Epithelial cell of proximal tubule (primary cell): ENCODE data around the gene TYROBP. TPM values are rescaled to one million over a fixed set of nuclear protein-coding genes. Genes with fewer than 3 reads are reported as not detected.

Experiments used
- DNase-seq: peaks from one replicate; pipeline ENCODE4 v3.0.0-alpha.2; 2011; ENCODE audit warnings: low read depth
- H3K4me3 ChIP-seq: 2 replicates; pipeline ENCODE4 v1.5.1; 2011; ENCODE audit warnings: low read depth, mild to moderate bottlenecking, low read length
- CTCF ChIP-seq: conservative IDR thresholded peaks from 2 replicates; pipeline ENCODE4 v1.5.1; 2012; ENCODE audit warnings: low read depth, mild to moderate bottlenecking, low read length
- total RNA-seq: library from RNA; depleted of rRNA; stranded (reverse); fragments of >200 nt; gene quantifications from 2 replicates; pipeline ENCODE4 v1.2.3, GENCODE V29; 2015

TYROBP gene
- total RNA-seq, 1 donor from 2014 or later, result not detected

- H3K4me3 ChIP-seq, result no peak overlapping the region
- no peak for DNase-seq
- no peak for TF ChIP-seq CTCF
Observed at GRCh38 chr19:35889370-35890112, 18.6 kb downstream of the TYROBP start.

- TF ChIP-seq CTCF, result no peak
- H3K4me3 ChIP-seq, result no peak overlapping the region
- DNase-seq, result no peak
Observed at GRCh38 chr19:35888398-35888797, 19.7 kb downstream of the TYROBP start.

DNA sequence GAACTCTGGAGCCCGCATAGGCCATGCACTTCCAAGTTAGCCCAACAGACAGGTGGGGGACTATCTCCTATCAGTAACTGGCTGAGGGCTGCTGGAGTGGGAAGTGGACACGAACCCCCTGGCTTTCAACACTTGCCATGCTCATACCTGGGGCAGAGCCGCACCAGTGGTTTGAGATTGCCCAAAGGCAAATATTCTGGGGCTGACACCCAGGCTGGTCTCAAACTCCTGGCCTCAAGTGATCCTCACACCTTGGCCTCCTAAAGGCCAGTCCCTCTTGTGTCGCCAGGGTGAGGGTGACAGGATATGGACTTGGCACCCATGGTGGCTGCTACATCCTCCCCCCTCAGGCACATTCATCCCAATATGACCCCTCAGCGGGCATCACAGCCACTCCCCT is 20.9 kb downstream of the TYROBP start:
- H3K4me3 ChIP-seq, result no peak overlapping the region
- DNase-seq, result no peak
- TF ChIP-seq CTCF, result no peak

- no peak for TF ChIP-seq CTCF
- no peak overlapping the region for H3K4me3 ChIP-seq
- no peak for DNase-seq
Observed at GRCh38 chr19:35885904-35886303, 22.2 kb downstream of the TYROBP start.

GRCh38 chr19:35885225-35885738 is 22.8 kb downstream of the TYROBP start:
- DNase-seq, result no peak
- TF ChIP-seq CTCF, result no peak
- no peak overlapping the region for H3K4me3 ChIP-seq

GRCh38 chr19:35883882-35884281 is 24.2 kb downstream of the TYROBP start:
- TF ChIP-seq CTCF, result no peak
- no peak overlapping the region for H3K4me3 ChIP-seq
- no peak for DNase-seq

DNA sequence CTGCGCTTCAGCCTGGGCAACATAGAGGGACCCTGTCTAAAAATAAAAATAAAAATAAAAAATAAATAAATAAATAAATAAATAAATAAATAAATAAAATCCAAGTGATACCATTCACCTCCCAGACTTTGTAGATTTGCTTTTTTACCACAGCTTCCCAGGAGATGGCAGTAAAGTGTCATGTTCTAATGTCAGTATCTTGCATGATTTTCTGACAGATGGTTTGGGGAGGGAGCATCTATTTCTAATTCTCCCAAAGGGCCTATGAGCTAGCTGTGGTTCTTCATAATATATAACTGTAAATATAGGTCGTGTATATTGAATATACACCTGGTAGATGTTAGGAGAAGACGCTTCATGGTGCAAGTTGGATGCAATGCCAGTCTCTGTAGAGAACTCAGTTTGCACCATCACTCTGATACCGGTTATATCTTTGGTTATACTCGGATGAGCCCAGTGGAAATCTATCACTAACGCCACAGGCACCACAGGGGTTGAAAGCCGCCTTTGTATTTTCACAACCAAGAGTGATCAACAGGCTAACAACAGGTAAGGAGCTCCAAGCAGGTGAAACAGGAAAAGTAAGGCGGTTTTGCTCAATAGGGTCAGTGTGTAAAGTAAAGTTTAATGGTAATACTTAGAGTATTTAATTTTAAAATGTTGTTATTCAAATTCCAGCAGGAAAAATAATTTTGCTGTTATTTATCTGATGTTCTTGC is 25.8 kb downstream of the TYROBP start:
- peak; percentile 64 for TF ChIP-seq CTCF
- no peak overlapping the region for H3K4me3 ChIP-seq
- peak; percentile 40 for DNase-seq
